Chondrocyte (in vitro differentiated cells): ENCODE data around the gene FOXJ1. TPM values are rescaled to one million over a fixed set of nuclear protein-coding genes. Genes with fewer than 3 reads are reported as not detected.

Source experiments
- DNase-seq: peaks from one replicate; pipeline ENCODE4 v3.0.0; 2021; ENCODE audit warnings: mixed read lengths, low spot score
- H3K27ac Mint-ChIP-seq: one replicate; pipeline ENCODE4 v1.8.0; 2021; ENCODE audit warnings: mild to moderate bottlenecking, moderate library complexity, mixed read lengths; ENCODE audit not compliant: unreplicated experiment
- H3K27me3 Mint-ChIP-seq: 2 replicates; pipeline ENCODE4 v1.8.0; 2021; ENCODE audit warnings: low read depth, mixed read lengths
- H3K36me3 Mint-ChIP-seq: 2 replicates; pipeline ENCODE4 v1.8.0; 2021; ENCODE audit warnings: low read depth, mixed read lengths
- H3K4me1 Mint-ChIP-seq: 2 replicates; pipeline ENCODE4 v1.8.0; 2021; ENCODE audit warnings: low read depth, mild to moderate bottlenecking, mixed read lengths
- H3K4me3 Mint-ChIP-seq: one replicate; pipeline ENCODE4 v1.8.0; 2021; ENCODE audit warnings: mild to moderate bottlenecking, moderate library complexity, mixed read lengths; ENCODE audit not compliant: unreplicated experiment
- H3K9me3 Mint-ChIP-seq: 2 replicates; pipeline ENCODE4 v1.8.0; 2021; ENCODE audit warnings: low read depth, mixed read lengths
- CTCF ChIP-seq: fragments of 200-600 bp; sonication (generic); IDR thresholded peaks from 2 replicates; pipeline ENCODE4 v1.5.0; 2021; ENCODE audit warnings: antibody characterized with exemption, mild to moderate bottlenecking, moderate library complexity
- total RNA-seq: library from RNA; stranded (reverse); gene quantifications from 3 replicates; pipeline ENCODE4 v1.2.1, GENCODE V29; 2021

Gene FOXJ1
- total RNA-seq, 1 donor from 2014 or later, result 0.12 TPM

GRCh38 chr17:76136276-76137000 is 4.6 kb downstream of the FOXJ1 start:
- H3K36me3 Mint-ChIP-seq, result no peaks in the 10 kb centered on the region
- H3K9me3 Mint-ChIP-seq, result no peaks in the 10 kb centered on the region
- peak; percentile 59 for DNase-seq
- peaks cover 20% of the 10 kb centered on the region for H3K27me3 Mint-ChIP-seq
- TF ChIP-seq CTCF, result no peak
- peaks cover 13% of the 10 kb centered on the region for H3K4me1 Mint-ChIP-seq
- no peak overlapping the region for H3K27ac Mint-ChIP-seq
- no peak overlapping the region for H3K4me3 Mint-ChIP-seq

GRCh38 chr17:76135810-76136188 is 5.2 kb downstream of the FOXJ1 start:
- DNase-seq, result peak; percentile 61
- Mint-ChIP-seq H3K36me3 (no peaks in the 10 kb centered on the region), H3K9me3 (no peaks in the 10 kb centered on the region), H3K27ac (no peak overlapping the region), H3K27me3 (peaks cover 24% of the 10 kb centered on the region), H3K4me3 (no peak overlapping the region), H3K4me1 (peaks cover 13% of the 10 kb centered on the region)
- no peak for TF ChIP-seq CTCF

- Mint-ChIP-seq H3K27ac (no peak overlapping the region), H3K4me3 (no peak overlapping the region), H3K27me3 (peaks cover 24% of the 10 kb centered on the region), H3K36me3 (no peaks in the 10 kb centered on the region), H3K4me1 (peaks cover 13% of the 10 kb centered on the region), H3K9me3 (no peaks in the 10 kb centered on the region)
- peak; percentile 66 for DNase-seq
- TF ChIP-seq CTCF, result no peak
These were observed 5.9 kb downstream of the FOXJ1 start for GRCh38 chr17:76134911-76135809.

- no peak overlapping the region for H3K4me3 Mint-ChIP-seq
- no peaks in the 10 kb centered on the region for H3K4me1 Mint-ChIP-seq
- H3K36me3 Mint-ChIP-seq, result no peaks in the 10 kb centered on the region
- H3K9me3 Mint-ChIP-seq, result no peaks in the 10 kb centered on the region
- peaks cover 13% of the 10 kb centered on the region for H3K27me3 Mint-ChIP-seq
- no peak for TF ChIP-seq CTCF
- DNase-seq, result no peak
- H3K27ac Mint-ChIP-seq, result no peak overlapping the region
These were observed 8.3 kb downstream of the FOXJ1 start for GRCh38 chr17:76132574-76133338.
